SK-N-MC (cell line): Measurements from ENCODE around the gene LIN7A.

Experiments used
- DNase-seq: peaks from one replicate; pipeline ENCODE4 v3.0.0-alpha.2; 2011; ENCODE audit warnings: low read depth, low spot score
- H3K27ac ChIP-seq: fragments of 200-600 bp; sonication (generic); 2 replicates; pipeline ENCODE4 v1.5.1; 2016; ENCODE audit warnings: mixed run types
- H3K36me3 ChIP-seq: fragments of 200-600 bp; sonication (generic); 2 replicates; pipeline ENCODE4 v1.6.1; 2017; ENCODE audit warnings: antibody characterized with exemption, low read length, mixed read lengths; ENCODE audit not compliant: insufficient read depth
- H3K4me3 ChIP-seq: fragments of 200-600 bp; sonication (generic); 2 replicates; pipeline ENCODE4 v1.5.1; 2016
- H3K9ac ChIP-seq: fragments of 200-600 bp; sonication (generic); 2 replicates; pipeline ENCODE4 v1.8.0; 2017; ENCODE audit warnings: mixed run types, mixed read lengths; ENCODE audit not compliant: insufficient read length
- H3K9me3 ChIP-seq: fragments of 200-600 bp; sonication (generic); 2 replicates; pipeline ENCODE4 v1.6.1; 2017; ENCODE audit warnings: low read depth, mild to moderate bottlenecking, antibody characterized with exemption, low read length, moderate library complexity, mixed read lengths
- EZH2 ChIP-seq: fragments of 200-600 bp; sonication (generic); IDR thresholded peaks from one replicate; pipeline ENCODE4 v1.6.1; 2017; ENCODE audit warnings: antibody characterized with exemption
- FOXP2 ChIP-seq: optimal IDR thresholded peaks from 2 replicates; pipeline ENCODE3; 2011; ENCODE audit warnings: mild to moderate bottlenecking, moderate library complexity; ENCODE audit not compliant: insufficient read depth; ENCODE audit errors: extremely low read length, control extremely low read depth
- POLR2AphosphoS5 ChIP-seq: IDR thresholded peaks from 2 replicates; pipeline ENCODE4 v1.6.1; 2012; ENCODE audit warnings: mild to moderate bottlenecking, low read depth, low read length, borderline replicate concordance

Gene LIN7A

GRCh38 chr12:80958162-80958561, 20.4 kb upstream of the LIN7A start:
- no peak overlapping the region for H3K9ac ChIP-seq
- no peak overlapping the region for H3K4me3 ChIP-seq
- H3K36me3 ChIP-seq, result no peaks in the 10 kb centered on the region
- TF ChIP-seq POLR2AphosphoS5, result no peak
- DNase-seq, result no peak
- no peak overlapping the region for H3K27ac ChIP-seq
- H3K9me3 ChIP-seq, result no peaks in the 10 kb centered on the region

GRCh38 chr12:80954857-80955520, 17.3 kb upstream of the LIN7A start:
- Histone ChIP-seq H3K36me3 (no peaks in the 10 kb centered on the region), H3K9ac (no peak overlapping the region), H3K9me3 (no peaks in the 10 kb centered on the region), H3K27ac (no peak overlapping the region), H3K4me3 (no peak overlapping the region)
- TF ChIP-seq POLR2AphosphoS5 (no peak), FOXP2 (no peak), EZH2 (no peak)
- DNase-seq, result no peak

DNA sequence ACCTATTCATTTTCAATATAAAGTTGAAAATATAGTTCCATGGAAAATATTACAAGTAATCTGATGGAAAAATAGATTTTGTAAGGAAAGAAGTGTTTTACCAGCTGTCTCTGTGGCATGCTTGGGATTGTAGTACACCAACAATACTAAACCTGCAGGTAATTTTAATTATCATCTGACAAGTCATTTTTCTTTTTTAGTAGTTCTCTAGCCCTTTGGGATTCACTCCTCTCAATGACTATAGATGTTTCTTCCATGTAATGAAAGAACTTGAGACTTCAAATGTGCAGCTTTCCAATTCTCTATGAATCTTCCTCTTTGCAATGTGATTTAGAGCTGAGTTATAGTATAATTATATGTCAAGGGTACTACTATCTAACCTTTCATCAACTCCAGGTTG, 14.7 kb upstream of the LIN7A start:
- no peak overlapping the region for H3K9ac ChIP-seq
- no peak overlapping the region for H3K4me3 ChIP-seq
- no peaks in the 10 kb centered on the region for H3K9me3 ChIP-seq
- TF ChIP-seq FOXP2 (no peak), EZH2 (no peak), POLR2AphosphoS5 (no peak)
- no peaks in the 10 kb centered on the region for H3K36me3 ChIP-seq
- no peak overlapping the region for H3K27ac ChIP-seq
- DNase-seq, result no peak

DNA sequence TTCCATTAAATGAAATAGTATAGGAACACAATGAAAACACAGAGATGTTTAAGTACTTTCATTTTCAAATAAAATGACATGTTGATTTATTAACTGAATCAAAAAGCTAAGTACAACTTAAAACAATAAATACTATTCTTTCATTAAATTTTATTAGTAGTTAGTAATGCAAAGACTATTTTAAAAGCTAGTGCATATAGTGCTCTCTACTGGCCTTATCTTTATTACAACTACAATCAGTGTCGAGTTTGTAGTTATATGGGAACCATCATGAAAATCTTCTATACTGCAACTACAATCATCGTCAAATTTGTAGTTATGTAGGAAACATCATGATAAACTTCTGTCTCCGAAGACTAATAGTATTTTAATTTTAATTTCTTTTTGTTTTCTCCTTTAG, 8.9 kb upstream of the LIN7A start:
- Histone ChIP-seq H3K36me3 (no peaks in the 10 kb centered on the region), H3K27ac (no peak overlapping the region), H3K9ac (no peak overlapping the region), H3K9me3 (no peaks in the 10 kb centered on the region), H3K4me3 (no peak overlapping the region)
- TF ChIP-seq EZH2 (no peak), FOXP2 (no peak), POLR2AphosphoS5 (no peak)
- DNase-seq, result no peak

DNA sequence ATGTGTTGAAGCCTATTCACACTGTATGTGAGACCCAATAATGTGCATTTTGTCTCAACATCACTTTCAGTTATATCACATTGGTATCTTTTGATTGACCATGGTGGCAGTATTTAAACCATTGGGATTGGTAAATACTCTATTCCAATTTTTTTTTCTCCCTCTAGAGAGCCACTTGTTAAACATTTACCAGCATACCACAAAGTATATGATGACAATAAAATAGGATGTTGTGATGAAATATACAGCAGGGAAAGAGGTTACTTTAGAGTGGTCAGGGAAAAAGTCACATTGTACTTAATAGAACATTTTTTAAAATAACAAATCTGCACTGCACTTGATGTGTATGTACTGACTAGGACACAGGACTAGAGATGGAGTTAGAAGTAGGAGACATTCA, 5.6 kb upstream of the LIN7A start:
- Histone ChIP-seq H3K9ac (no peak overlapping the region), H3K27ac (no peak overlapping the region), H3K36me3 (no peaks in the 10 kb centered on the region), H3K4me3 (no peak overlapping the region), H3K9me3 (no peaks in the 10 kb centered on the region)
- DNase-seq, result no peak
- TF ChIP-seq EZH2 (no peak), FOXP2 (no peak), POLR2AphosphoS5 (no peak)

DNA sequence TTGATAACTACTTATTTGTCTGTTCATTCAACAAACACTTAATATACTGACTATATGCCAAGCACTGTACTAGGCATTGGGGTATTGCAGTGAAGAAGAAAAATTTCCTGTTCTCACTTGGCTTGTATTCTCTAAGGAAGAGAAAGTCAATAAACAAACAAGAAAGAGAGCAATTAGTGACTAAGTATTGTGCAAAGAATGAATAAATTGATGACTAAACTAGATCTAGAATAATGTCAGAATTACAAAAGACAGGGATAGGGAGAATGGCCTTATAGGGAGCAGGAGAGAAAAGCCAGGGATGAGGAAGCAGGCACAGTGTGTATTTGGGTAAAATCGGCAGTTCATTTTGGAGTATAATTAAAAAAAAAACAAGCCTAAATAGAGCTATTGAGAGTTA, 4.2 kb upstream of the LIN7A start:
- no peak overlapping the region for H3K9ac ChIP-seq
- no peak for DNase-seq
- no peaks in the 10 kb centered on the region for H3K9me3 ChIP-seq
- no peak overlapping the region for H3K4me3 ChIP-seq
- no peak for TF ChIP-seq EZH2
- TF ChIP-seq POLR2AphosphoS5, result no peak
- TF ChIP-seq FOXP2, result no peak
- no peaks in the 10 kb centered on the region for H3K36me3 ChIP-seq
- H3K27ac ChIP-seq, result no peak overlapping the region

DNA sequence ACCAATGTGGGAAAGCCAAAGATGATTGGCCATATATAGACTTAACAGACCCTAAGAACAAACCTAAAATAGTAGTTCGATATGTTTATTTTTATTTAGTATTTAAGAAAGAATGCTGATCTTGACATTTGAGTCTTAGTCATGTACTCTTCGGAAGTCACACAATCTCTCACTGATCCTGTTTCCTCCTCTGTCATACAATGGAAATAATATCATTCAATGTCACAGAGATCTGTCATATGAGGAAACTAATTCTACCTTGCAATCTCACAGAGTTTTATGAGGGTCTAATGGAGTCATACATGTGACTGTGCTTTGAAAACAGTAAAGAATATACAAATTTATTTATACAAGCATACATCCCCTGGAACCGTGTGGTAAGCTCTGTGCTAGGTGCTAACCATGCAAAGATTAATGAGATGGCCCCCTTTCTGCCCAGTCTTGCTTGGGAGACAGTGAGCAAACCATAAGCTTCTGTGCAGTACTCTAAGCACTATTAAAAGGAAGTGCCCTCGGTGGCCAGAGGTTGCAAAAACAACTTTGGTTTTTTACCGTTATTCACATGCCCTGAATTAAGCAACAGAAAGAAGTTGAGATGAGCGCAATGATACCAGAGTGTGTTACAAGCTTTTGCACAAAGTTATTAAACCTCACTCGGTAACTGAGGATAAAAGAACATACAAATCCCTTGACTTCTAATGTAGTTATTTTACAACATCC, 1.7 kb upstream of the LIN7A start:
- TF ChIP-seq EZH2 (no peak), FOXP2 (no peak), POLR2AphosphoS5 (no peak)
- H3K27ac ChIP-seq, result peak overlapping the region; percentile 37; the same call in 1 of the 2 replicates
- DNase-seq, result no peak
- 0 out of 2 replicates have a peak overlapping the region, but pooled peaks have one; percentile 3 for H3K4me3 ChIP-seq
- H3K9ac ChIP-seq, result no peak overlapping the region
- no peaks in the 10 kb centered on the region for H3K9me3 ChIP-seq
- no peaks in the 10 kb centered on the region for H3K36me3 ChIP-seq

DNA sequence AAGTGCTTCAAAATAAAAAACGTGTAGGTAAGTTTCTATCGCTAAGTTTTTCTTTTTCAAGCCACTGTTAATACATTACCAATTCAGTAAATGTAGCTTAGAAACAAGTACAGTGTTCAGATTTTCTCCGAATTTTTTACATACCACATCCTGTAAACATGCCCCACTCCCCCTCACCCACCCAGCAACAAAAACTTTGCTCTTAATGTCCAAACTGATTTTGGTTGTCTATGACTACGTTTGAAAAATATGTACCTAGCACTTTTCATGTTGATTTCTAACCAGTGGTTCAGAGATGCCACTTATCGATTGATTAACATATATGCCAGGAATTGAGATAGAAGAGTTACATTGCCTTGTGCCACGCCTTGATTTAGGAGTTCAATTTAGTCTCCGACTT, 663 bp upstream of the LIN7A start:
- DNase-seq, result no peak
- TF ChIP-seq POLR2AphosphoS5 (no peak), EZH2 (no peak), FOXP2 (no peak)
- peak overlapping the region; percentile 44; the same call in 1 of the 2 replicates for H3K27ac ChIP-seq
- H3K9ac ChIP-seq, result no peak overlapping the region
- peak overlapping the region; percentile 96 for H3K4me3 ChIP-seq
- no peaks in the 10 kb centered on the region for H3K36me3 ChIP-seq
- no peaks in the 10 kb centered on the region for H3K9me3 ChIP-seq
